HUES64 (cell line): ENCODE measurements around the gene A3GALT2.

Source experiments
- H3K27ac ChIP-seq: 2 replicates; pipeline ENCODE4 v1.7.0; 2013; ENCODE audit warnings: low read depth, low read length, inconsistent platforms
- H3K27me3 ChIP-seq: 2 replicates; pipeline ENCODE4 v1.6.1; 2013; ENCODE audit warnings: mild to moderate bottlenecking, low read length; ENCODE audit not compliant: insufficient read depth
- H3K36me3 ChIP-seq: 2 replicates; pipeline ENCODE4 v1.6.1; 2013; ENCODE audit warnings: mild to moderate bottlenecking, low read length; ENCODE audit not compliant: insufficient read depth
- H3K4me1 ChIP-seq: 2 replicates; pipeline ENCODE4 v1.6.1; 2013; ENCODE audit warnings: mild to moderate bottlenecking, low read length, moderate library complexity; ENCODE audit not compliant: insufficient read depth
- H3K4me3 ChIP-seq: 2 replicates; pipeline ENCODE4 v1.5.1; 2013; ENCODE audit warnings: mild to moderate bottlenecking, low read length, moderate library complexity
- H3K9ac ChIP-seq: 2 replicates; pipeline ENCODE4 v1.6.1; 2013; ENCODE audit warnings: mild to moderate bottlenecking, low read depth, low read length
- H3K9me3 ChIP-seq: 2 replicates; pipeline ENCODE4 v1.6.1; 2013; ENCODE audit warnings: low read depth, low read length; ENCODE audit not compliant: insufficient read depth
- WGBS: fragments of 150-250, 120-280 bp; methylation state at CpG from one replicate; pipeline ENCODE4 v1.1.7; 2013; ENCODE audit warnings: missing lambda C conversion rate; 5-methylcytosine and 5-hydroxymethylcytosine counted together

Gene A3GALT2

GRCh38 chr1:33269621-33270020, 51.3 kb downstream of the A3GALT2 start:
- Histone ChIP-seq H3K36me3 (peaks cover 8% of the 10 kb centered on the region; the same call in 1 of the 2 replicates), H3K4me1 (peaks cover 4% of the 10 kb centered on the region; the same call in 1 of the 2 replicates), H3K27me3 (no peaks in the 10 kb centered on the region), H3K4me3 (no peak overlapping the region), H3K9me3 (no peaks in the 10 kb centered on the region), H3K27ac (no peak overlapping the region), H3K9ac (no peak overlapping the region)
- 75% methylated on average over 5 of the region's 5 CpGs for WGBS

GRCh38 chr1:33268927-33269610, 51.8 kb downstream of the A3GALT2 start:
- Histone ChIP-seq H3K4me1 (no peaks in the 10 kb centered on the region), H3K27ac (no peak overlapping the region), H3K36me3 (peaks cover 8% of the 10 kb centered on the region; the same call in 1 of the 2 replicates), H3K9ac (no peak overlapping the region), H3K4me3 (no peak overlapping the region), H3K9me3 (no peaks in the 10 kb centered on the region), H3K27me3 (no peaks in the 10 kb centered on the region)
- 83% methylated on average over 4 of the region's 5 CpGs for WGBS

GRCh38 chr1:33268457-33268856, 52.4 kb downstream of the A3GALT2 start:
- WGBS = 89% methylated on average over 2 of the region's 2 CpGs
- Histone ChIP-seq H3K4me1 (no peaks in the 10 kb centered on the region), H3K27me3 (no peaks in the 10 kb centered on the region), H3K9ac (no peak overlapping the region), H3K27ac (no peak overlapping the region), H3K4me3 (no peak overlapping the region), H3K36me3 (peaks cover 8% of the 10 kb centered on the region; the same call in 1 of the 2 replicates), H3K9me3 (no peaks in the 10 kb centered on the region)

GRCh38 chr1:33267468-33268205, 53.3 kb downstream of the A3GALT2 start:
- WGBS = 96% methylated on average over 5 of the region's 5 CpGs
- Histone ChIP-seq H3K4me3 (no peak overlapping the region), H3K27me3 (no peaks in the 10 kb centered on the region), H3K36me3 (peaks cover 13% of the 10 kb centered on the region), H3K9me3 (no peaks in the 10 kb centered on the region), H3K27ac (no peak overlapping the region), H3K9ac (no peak overlapping the region), H3K4me1 (no peaks in the 10 kb centered on the region)

- Histone ChIP-seq H3K27ac (no peak overlapping the region), H3K36me3 (peaks cover 15% of the 10 kb centered on the region), H3K27me3 (no peaks in the 10 kb centered on the region), H3K9me3 (no peaks in the 10 kb centered on the region), H3K9ac (no peak overlapping the region), H3K4me1 (no peaks in the 10 kb centered on the region), H3K4me3 (no peak overlapping the region)
- 90% methylated on average over 6 of the region's 6 CpGs for WGBS
Measured at GRCh38 chr1:33266766-33267165, 54.1 kb downstream of the A3GALT2 start.

- Histone ChIP-seq H3K27ac (no peak overlapping the region), H3K36me3 (peaks cover 15% of the 10 kb centered on the region), H3K27me3 (no peaks in the 10 kb centered on the region), H3K9me3 (no peaks in the 10 kb centered on the region), H3K4me3 (no peak overlapping the region), H3K9ac (no peak overlapping the region), H3K4me1 (no peaks in the 10 kb centered on the region)
- 91% methylated on average over 10 of the region's 10 CpGs for WGBS
Measured at GRCh38 chr1:33265780-33266605, 54.9 kb downstream of the A3GALT2 start.

- 90% methylated on average over 5 of the region's 5 CpGs for WGBS
- no peak overlapping the region for H3K27ac ChIP-seq
- peaks cover 7% of the 10 kb centered on the region; the same call in 1 of the 2 replicates for H3K36me3 ChIP-seq
- H3K9me3 ChIP-seq = no peaks in the 10 kb centered on the region
- H3K4me3 ChIP-seq = no peak overlapping the region
- no peak overlapping the region for H3K9ac ChIP-seq
- 0 out of 2 replicates have a peak, but pooled peaks cover under 1% of the 10 kb centered on the region for H3K4me1 ChIP-seq
- no peaks in the 10 kb centered on the region for H3K27me3 ChIP-seq
Measured at GRCh38 chr1:33263890-33264504, 56.9 kb downstream of the A3GALT2 start.

- peaks cover 14% of the 10 kb centered on the region for H3K4me1 ChIP-seq
- no peak overlapping the region for H3K4me3 ChIP-seq
- 80% methylated on average over 7 of the region's 7 CpGs for WGBS
- H3K27ac ChIP-seq = no peak overlapping the region
- H3K9me3 ChIP-seq = no peaks in the 10 kb centered on the region
- peaks cover 7% of the 10 kb centered on the region; the same call in 1 of the 2 replicates for H3K36me3 ChIP-seq
- no peaks in the 10 kb centered on the region for H3K27me3 ChIP-seq
- H3K9ac ChIP-seq = no peak overlapping the region
Measured at GRCh38 chr1:33261344-33261743, 59.6 kb downstream of the A3GALT2 start.

GRCh38 chr1:33260439-33260838, 60.5 kb downstream of the A3GALT2 start:
- Histone ChIP-seq H3K9me3 (no peaks in the 10 kb centered on the region), H3K27ac (no peak overlapping the region), H3K4me1 (peaks cover 14% of the 10 kb centered on the region), H3K36me3 (peaks cover 7% of the 10 kb centered on the region; the same call in 1 of the 2 replicates), H3K4me3 (no peak overlapping the region), H3K9ac (no peak overlapping the region), H3K27me3 (no peaks in the 10 kb centered on the region)
- WGBS = 96% methylated on average over 4 of the region's 5 CpGs

- no peaks in the 10 kb centered on the region for H3K9me3 ChIP-seq
- WGBS = 93% methylated on average over 3 of the region's 3 CpGs
Measured at GRCh38 chr1:33259879-33260278, 61.0 kb downstream of the A3GALT2 start.

More at GRCh38 chr1:33259879-33260278, 61.0 kb downstream of the A3GALT2 start:
- H3K9ac ChIP-seq = no peak overlapping the region
- no peaks in the 10 kb centered on the region for H3K27me3 ChIP-seq
- H3K4me1 ChIP-seq = peaks cover 14% of the 10 kb centered on the region
- H3K27ac ChIP-seq = no peak overlapping the region
- H3K4me3 ChIP-seq = no peak overlapping the region
- peaks cover 7% of the 10 kb centered on the region; the same call in 1 of the 2 replicates for H3K36me3 ChIP-seq
